HG02981 (cell line): ENCODE data around the gene CCDC33.
A peak's percentile ranks its signal among the peaks of the same experiment; 100 is the strongest.

ENCODE experiments used
- ATAC-seq: cut with Tn5 transposase; IDR thresholded peaks from one replicate; pipeline ENCODE4 v1.9.1; 2021; ENCODE audit warnings: mild to moderate bottlenecking, moderate library complexity; ENCODE audit not compliant: unreplicated experiment

CCDC33 gene

GRCh38 chr15:74376825-74377581 is 140.9 kb downstream of the CCDC33 start:
- ATAC-seq: no peak

- no peak for ATAC-seq
Observed at GRCh38 chr15:74377831-74378766, 142.0 kb downstream of the CCDC33 start.

GRCh38 chr15:74378848-74379247 is 142.7 kb downstream of the CCDC33 start:
- ATAC-seq: peak; percentile 23

- ATAC-seq: no peak
Observed at GRCh38 chr15:74380361-74381189, 144.4 kb downstream of the CCDC33 start.

GRCh38 chr15:74381190-74381453 is 145.0 kb downstream of the CCDC33 start:
- ATAC-seq: no peak

GRCh38 chr15:74381481-74381880 is 145.4 kb downstream of the CCDC33 start:
- no peak for ATAC-seq

GRCh38 chr15:74382004-74382816 is 146.1 kb downstream of the CCDC33 start:
- ATAC-seq: peak; percentile 25

GRCh38 chr15:74383286-74383685 is 147.2 kb downstream of the CCDC33 start:
- no peak for ATAC-seq

GRCh38 chr15:74383695-74384565 is 147.8 kb downstream of the CCDC33 start:
- peak; percentile 42 for ATAC-seq

- ATAC-seq: no peak
Observed at GRCh38 chr15:74384566-74384880, 148.4 kb downstream of the CCDC33 start.

- peak; percentile 61 for ATAC-seq
Observed at GRCh38 chr15:74384881-74385643, 148.9 kb downstream of the CCDC33 start.

GRCh38 chr15:74385733-74386132 is 149.6 kb downstream of the CCDC33 start:
- no peak for ATAC-seq
